Nephron (organoid): ENCODE data around the gene CRYBG2.
A peak's percentile ranks its signal among the peaks of the same experiment; 100 is the strongest.

Experiments
- H3K27ac Mint-ChIP-seq, 3 experiments: 2 replicates each; pipeline ENCODE4 v1.8.0; 2020; ENCODE audit warnings: mixed read lengths in 3 of 3, mild to moderate bottlenecking in 2 of 3, moderate library complexity in 1 of 3
- H3K27me3 Mint-ChIP-seq: 2 replicates; pipeline ENCODE4 v1.8.0; 2021; ENCODE audit warnings: low read depth, mild to moderate bottlenecking, moderate library complexity, mixed read lengths
- H3K36me3 Mint-ChIP-seq: 2 replicates; pipeline ENCODE4 v1.8.0; 2020; ENCODE audit warnings: low read depth, mixed read lengths
- H3K4me1 Mint-ChIP-seq: 2 replicates; pipeline ENCODE4 v1.8.0; 2020; ENCODE audit warnings: mixed read lengths
- H3K4me3 Mint-ChIP-seq, 3 experiments: 2 replicates each; pipeline ENCODE4 v1.8.0; 2020; ENCODE audit warnings: mild to moderate bottlenecking in 3 of 3, mixed read lengths in 3 of 3, moderate library complexity in 2 of 3
- H3K9me3 Mint-ChIP-seq: 2 replicates; pipeline ENCODE4 v1.8.0; 2020; ENCODE audit warnings: mixed read lengths
- CTCF ChIP-seq, 3 experiments: fragments of 200-600 bp; sonication (generic); IDR thresholded peaks; one replicate each; pipeline ENCODE4 v1.5.0; 2021; ENCODE audit warnings: antibody characterized with exemption in 3 of 3; ENCODE audit not compliant: unreplicated experiment in 3 of 3

CRYBG2 gene

GRCh38 chr1:26276432-26276838 lies 77.5 kb downstream of the CRYBG2 start:
- Mint-ChIP-seq H3K36me3 (peaks cover 41% of the 10 kb centered on the region), H3K4me3 (peak overlapping the region in 1 of 3 experiments; percentile 17), H3K27ac (peak overlapping the region; percentile 84 to 90 (median 89)), H3K4me1 (peaks cover 36% of the 10 kb centered on the region), H3K9me3 (no peaks in the 10 kb centered on the region), H3K27me3 (no peaks in the 10 kb centered on the region)
- no peak for TF ChIP-seq CTCF (IDR thresholded peaks at IDR 0.05; ENCODE audit: unreplicated experiment in 3 of 3)

GRCh38 chr1:26275580-26276431 lies 78.1 kb downstream of the CRYBG2 start:
- Mint-ChIP-seq H3K27me3 (no peaks in the 10 kb centered on the region), H3K36me3 (peaks cover 44% of the 10 kb centered on the region), H3K4me3 (peak overlapping the region; percentile 56 to 68 (median 62)), H3K4me1 (peaks cover 30% of the 10 kb centered on the region), H3K27ac (peak overlapping the region; percentile 84 to 90 (median 89)), H3K9me3 (no peaks in the 10 kb centered on the region)
- peak; percentile 62 to 83 (median 81) for TF ChIP-seq CTCF (IDR thresholded peaks at IDR 0.05; ENCODE audit: unreplicated experiment in 3 of 3)

GRCh38 chr1:26274801-26275425 lies 79.0 kb downstream of the CRYBG2 start:
- Mint-ChIP-seq H3K36me3 (peaks cover 48% of the 10 kb centered on the region), H3K27ac (no peak overlapping the region), H3K27me3 (no peaks in the 10 kb centered on the region), H3K4me3 (no peak overlapping the region), H3K9me3 (no peaks in the 10 kb centered on the region), H3K4me1 (peaks cover 30% of the 10 kb centered on the region)
- TF ChIP-seq CTCF (IDR thresholded peaks at IDR 0.05; ENCODE audit: unreplicated experiment in 3 of 3): no peak
